ENCODE measurements around the gene SUGCT. TPM values are rescaled to one million over a fixed set of nuclear protein-coding genes. Genes with fewer than 3 reads are reported as not detected.

The SUGCT gene
- total and polyA plus RNA-seq, 12 donors, result 8.4 to 96.4 (median 25.5) TPM

- Histone ChIP-seq H3K4me1 (replicated peaks in 1 of 2) (no peaks in the 10 kb centered on the region), H3K4me3 (no peak overlapping the region), H3K27ac (no peak overlapping the region), H3K36me3 (replicated peaks in 1 of 2) (no peaks in the 10 kb centered on the region), H3K27me3 (no peaks in the 10 kb centered on the region), H3K9me3 (replicated peaks in 1 of 3) (no peaks in the 10 kb centered on the region)
- no peak for DNase-seq
- TF ChIP-seq, protein P1, sequence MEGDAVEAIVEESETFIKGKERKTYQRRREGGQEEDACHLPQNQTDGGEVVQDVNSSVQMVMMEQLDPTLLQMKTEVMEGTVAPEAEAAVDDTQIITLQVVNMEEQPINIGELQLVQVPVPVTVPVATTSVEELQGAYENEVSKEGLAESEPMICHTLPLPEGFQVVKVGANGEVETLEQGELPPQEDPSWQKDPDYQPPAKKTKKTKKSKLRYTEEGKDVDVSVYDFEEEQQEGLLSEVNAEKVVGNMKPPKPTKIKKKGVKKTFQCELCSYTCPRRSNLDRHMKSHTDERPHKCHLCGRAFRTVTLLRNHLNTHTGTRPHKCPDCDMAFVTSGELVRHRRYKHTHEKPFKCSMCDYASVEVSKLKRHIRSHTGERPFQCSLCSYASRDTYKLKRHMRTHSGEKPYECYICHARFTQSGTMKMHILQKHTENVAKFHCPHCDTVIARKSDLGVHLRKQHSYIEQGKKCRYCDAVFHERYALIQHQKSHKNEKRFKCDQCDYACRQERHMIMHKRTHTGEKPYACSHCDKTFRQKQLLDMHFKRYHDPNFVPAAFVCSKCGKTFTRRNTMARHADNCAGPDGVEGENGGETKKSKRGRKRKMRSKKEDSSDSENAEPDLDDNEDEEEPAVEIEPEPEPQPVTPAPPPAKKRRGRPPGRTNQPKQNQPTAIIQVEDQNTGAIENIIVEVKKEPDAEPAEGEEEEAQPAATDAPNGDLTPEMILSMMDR (IDR thresholded peaks at IDR 0.05), result no peak
- no peak for TF ChIP-seq POLR2A (IDR thresholded peaks at IDR 0.05)
- intact Hi-C loops (cut with DNase I), result no loop called here
- WGBS, 4 donors, result 0% methylated on average over 1 of the region's 1 CpG; no CpG with 5 or more reads in 2 of the 4 donors
These were observed 285.0 kb downstream of the SUGCT start for GRCh38 chr7:40419806-40420205.

DNA sequence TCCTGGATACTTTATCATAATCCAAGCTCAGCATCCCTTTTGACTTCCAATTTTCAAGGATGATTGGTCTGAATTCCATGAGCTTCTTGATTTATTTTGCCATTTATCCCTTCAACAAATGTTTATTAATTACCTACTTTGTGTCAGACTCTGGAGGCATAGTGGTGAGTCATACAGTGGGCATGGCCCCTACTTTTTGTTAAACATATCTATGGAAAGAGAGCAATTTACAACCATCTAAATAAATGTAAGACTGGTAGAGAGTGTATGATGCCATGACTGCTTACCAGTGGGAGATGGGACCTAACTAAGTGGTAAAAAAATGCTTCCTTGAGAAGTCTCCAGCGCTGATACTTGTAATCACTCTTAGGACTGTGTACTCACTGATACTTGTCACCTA, 286.6 kb downstream of the SUGCT start:
- no peaks in the 10 kb centered on the region for H3K9me3 ChIP-seq (replicated peaks in 1 of 3)
- no peak overlapping the region for H3K27ac ChIP-seq
- no peak overlapping the region for H3K4me3 ChIP-seq
- intact Hi-C loops (cut with DNase I), result no loop called here
- no peak for DNase-seq
- H3K36me3 ChIP-seq (replicated peaks in 1 of 2), result no peaks in the 10 kb centered on the region
- WGBS, 4 donors, result 87 to 98% (median 93%) methylated on average over 1 of the region's 1 CpG
- H3K4me1 ChIP-seq (replicated peaks in 1 of 2), result no peaks in the 10 kb centered on the region
- TF ChIP-seq, protein P1 (IDR thresholded peaks at IDR 0.05), result no peak
- TF ChIP-seq POLR2A (IDR thresholded peaks at IDR 0.05), result no peak
- no peaks in the 10 kb centered on the region for H3K27me3 ChIP-seq

- Histone ChIP-seq H3K27me3 (no peaks in the 10 kb centered on the region), H3K4me1 (replicated peaks in 1 of 2) (no peaks in the 10 kb centered on the region), H3K9me3 (replicated peaks in 1 of 3) (no peaks in the 10 kb centered on the region), H3K36me3 (replicated peaks in 1 of 2) (no peaks in the 10 kb centered on the region), H3K4me3 (no peak overlapping the region), H3K27ac (no peak overlapping the region)
- WGBS, 4 donors, result 87 to 91% (median 90%) methylated on average over 2 of the region's 2 CpGs
- DNase-seq, result no peak
- intact Hi-C loops (cut with DNase I), result no loop called here
- no peak for TF ChIP-seq POLR2A (IDR thresholded peaks at IDR 0.05)
- TF ChIP-seq, protein P1 (IDR thresholded peaks at IDR 0.05), result no peak
These were observed 290.9 kb downstream of the SUGCT start for GRCh38 chr7:40425696-40426095.

- intact Hi-C loops (cut with DNase I), result no loop called here
- Histone ChIP-seq H3K27ac (no peak overlapping the region), H3K9me3 (replicated peaks in 1 of 3) (no peaks in the 10 kb centered on the region), H3K36me3 (replicated peaks in 1 of 2) (no peaks in the 10 kb centered on the region), H3K27me3 (no peaks in the 10 kb centered on the region), H3K4me1 (replicated peaks in 1 of 2) (no peaks in the 10 kb centered on the region), H3K4me3 (no peak overlapping the region)
- DNase-seq, result no peak
- 51 to 58% (median 54%) methylated on average over 1 of the region's 1 CpG for WGBS, 4 donors
- TF ChIP-seq POLR2A (IDR thresholded peaks at IDR 0.05), result no peak
- TF ChIP-seq, protein P1 (IDR thresholded peaks at IDR 0.05), result no peak
These were observed 293.6 kb downstream of the SUGCT start for GRCh38 chr7:40428421-40428820.
